SK-N-SH (cell line): ENCODE measurements around the gene SMPD4. TPM values are rescaled to one million over a fixed set of nuclear protein-coding genes. Genes with fewer than 3 reads are reported as not detected.
"Not testable (repeated sequence)": the region's sequence is repeated elsewhere in the genome, so short reads cannot be mapped to it uniquely, and the experiment has no call there.

ENCODE experiments used
- CTCF ChIA-PET: fragments of 300-600, 350-600 bp; formaldehyde crosslinking; extraction: SDS; loops from one replicate; lab custom pipeline; 2021; lab: Yijun Ruan, JAX
- POLR2A ChIA-PET: fragments of 350-600 bp; sonication (Branson Sonifier 250); formaldehyde crosslinking; extraction: SDS; loops from one replicate; lab custom pipeline; 2020; ENCODE audit warnings: antibody characterized with exemption, inconsistent platforms; lab: Yijun Ruan, JAX
- DNase-seq: peaks from one replicate; pipeline ENCODE4 v3.0.0; 2012
- H2AFZ ChIP-seq: fragments of 200-600 bp; sonication (generic); 2 replicates; pipeline ENCODE4 v1.8.1; 2016; ENCODE audit warnings: antibody characterized with exemption, mild to moderate bottlenecking, low read depth
- H3F3A ChIP-seq: fragments of 200-600 bp; sonication (generic); replicated peaks from 2 replicates; pipeline ENCODE3; 2016; ENCODE audit warnings: antibody characterized with exemption, mild to moderate bottlenecking; ENCODE audit not compliant: insufficient read depth
- H3K27ac ChIP-seq, 2 experiments: fragments of 200-500 bp in 1 of 2; fragments of 200-600 bp in 1 of 2; sonication (Bioruptor generic) in 1 of 2; sonication (generic), shearing (Covaris generic) in 1 of 2; 2 replicates each; pipeline versions ENCODE4 v1.5.1 to v1.6.1; 2014 to 2016; ENCODE audit warnings: low read depth in 2 of 2, inconsistent platforms in 1 of 2, low read length in 1 of 2, mild to moderate bottlenecking in 1 of 2, mixed read lengths in 1 of 2
- H3K27me3 ChIP-seq: fragments of 200-600 bp; sonication (generic), shearing (Covaris generic); 2 replicates; pipeline ENCODE4 v1.6.1; 2016; ENCODE audit warnings: mixed run types; ENCODE audit not compliant: insufficient read depth
- H3K36me3 ChIP-seq, 2 experiments: fragments of 200-500 bp in 1 of 2; fragments of 200-600 bp in 1 of 2; sonication (Bioruptor generic) in 1 of 2; sonication (generic) in 1 of 2; replicated peaks in 1 of 2; 2 replicates each; pipeline versions ENCODE3 to v1.5.1; 2014 to 2016; ENCODE audit warnings: low read length in 1 of 2, mild to moderate bottlenecking in 1 of 2; ENCODE audit not compliant: insufficient read depth in 2 of 2, control insufficient read depth in 1 of 2
- H3K4me1 ChIP-seq, 2 experiments: fragments of 200-500 bp in 1 of 2; fragments of 200-600 bp in 1 of 2; sonication (Bioruptor generic) in 1 of 2; sonication (generic), shearing (Covaris generic) in 1 of 2; 2 replicates each; pipeline versions ENCODE4 v1.5.1 to v1.6.1; 2014 to 2016; ENCODE audit warnings: low read depth in 1 of 2, low read length in 1 of 2, mixed run types in 1 of 2; ENCODE audit not compliant: insufficient read depth in 2 of 2, control insufficient read depth in 1 of 2
- H3K4me2 ChIP-seq: fragments of 200-600 bp; sonication (generic), shearing (Covaris generic); 2 replicates; pipeline ENCODE4 v1.6.1; 2017; ENCODE audit warnings: mixed run types
- H3K4me3 ChIP-seq, 2 experiments: fragments of 200-500 bp in 1 of 2; fragments of 200-600 bp in 1 of 2; sonication (Bioruptor generic) in 1 of 2; sonication (generic), shearing (Covaris generic) in 1 of 2; 2 replicates each; pipeline versions ENCODE4 v1.5.1 to v1.8.1; 2014 to 2016; ENCODE audit warnings: low read depth in 2 of 2, inconsistent platforms in 1 of 2, low read length in 1 of 2, mild to moderate bottlenecking in 1 of 2, mixed read lengths in 1 of 2, moderate library complexity in 1 of 2
- H3K79me2 ChIP-seq: fragments of 200-600 bp; sonication (generic); 2 replicates; pipeline ENCODE4 v1.8.1; 2017; ENCODE audit warnings: mild to moderate bottlenecking; ENCODE audit not compliant: insufficient read depth
- H3K9ac ChIP-seq: fragments of 200-600 bp; sonication (generic); 2 replicates; pipeline ENCODE4 v1.6.1; 2017; ENCODE audit warnings: mixed run types
- H3K9me2 ChIP-seq: fragments of 200-600 bp; sonication (generic); 2 replicates; pipeline ENCODE4 v1.6.1; 2017; ENCODE audit warnings: mixed run types
- H3K9me3 ChIP-seq: fragments of 200-600 bp; sonication (generic); 2 replicates; pipeline ENCODE4 v1.6.1; 2017; ENCODE audit warnings: mixed run types, mild to moderate bottlenecking, moderate library complexity
- H4K20me1 ChIP-seq: fragments of 200-600 bp; sonication (generic); 2 replicates; pipeline ENCODE4 v1.6.1; 2017; ENCODE audit warnings: mild to moderate bottlenecking, mixed run types; ENCODE audit not compliant: insufficient read depth
- SIN3A ChIP-seq: IDR thresholded peaks from 2 replicates; pipeline ENCODE4 v1.6.1; 2012; ENCODE audit warnings: low read depth, mild to moderate bottlenecking, low read length, moderate library complexity, borderline replicate concordance
- WGBS: methylation state at CpG from one replicate; pipeline ENCODE4 v1.1.6; 2017; ENCODE audit warnings: low lambda C conversion rate; 5-methylcytosine and 5-hydroxymethylcytosine counted together
- polyA plus RNA-seq, 3 experiments: library from polyadenylated mRNA; depleted of rRNA; stranded (reverse); fragments of >200 nt; gene quantifications; 2 replicates each; pipeline ENCODE4 v1.2.3, GENCODE V29; 2012

Gene SMPD4
- polyA plus RNA-seq, 1 of the 3 experiments (the other 2 are of a cell fraction), result 43.0 TPM

DNA sequence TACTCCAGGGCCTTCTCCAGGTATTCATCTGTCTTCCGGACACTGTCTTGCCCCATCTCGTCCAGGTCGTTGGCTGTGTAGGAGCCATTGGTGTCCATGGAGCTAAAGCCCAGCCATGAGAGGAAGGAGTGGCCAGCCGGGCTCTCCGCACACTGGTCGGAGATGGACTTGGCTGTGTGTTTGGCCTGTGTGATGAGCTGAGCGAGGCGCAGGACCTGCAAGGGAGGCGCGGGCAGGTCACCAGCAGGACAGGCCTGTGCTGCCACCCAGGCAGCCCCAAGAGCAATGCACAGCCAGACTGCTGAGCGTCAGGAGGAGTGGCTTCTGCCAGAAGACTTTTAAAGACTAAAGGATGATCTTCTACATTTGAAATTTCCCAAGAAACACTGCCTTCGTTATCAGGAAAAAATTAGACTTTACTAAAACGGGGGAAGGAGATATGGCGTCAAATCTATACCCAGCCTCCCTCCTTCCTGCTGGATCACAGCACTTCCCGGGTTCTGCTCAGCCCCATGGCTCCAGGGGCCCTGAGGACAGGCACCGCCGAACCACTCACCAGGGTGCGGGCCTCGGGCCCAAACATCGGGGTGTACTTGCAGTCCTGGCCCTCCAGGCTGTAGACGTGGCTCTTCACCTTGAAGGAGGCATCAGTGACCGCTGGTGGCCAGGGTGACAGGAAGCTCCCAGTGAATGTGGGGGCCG is 27.5 kb downstream of the SMPD4 start:
- H2AFZ ChIP-seq, H3K9me3 ChIP-seq, H3K79me2 ChIP-seq, H3K4me3 ChIP-seq, POLR2A ChIA-PET, H3F3A ChIP-seq, CTCF ChIA-PET, H4K20me1 ChIP-seq, DNase-seq, H3K4me2 ChIP-seq, H3K9ac ChIP-seq, H3K27ac ChIP-seq, H3K27me3 ChIP-seq, H3K9me2 ChIP-seq: not testable (repeated sequence)
- WGBS, result 87% methylated on average over 13 of the region's 23 CpGs
- Histone ChIP-seq H3K4me1 (peaks cover 0 to 21% of the 10 kb centered on the region in 2 experiments; a peak in 1 of 4 replicates), H3K36me3 (peaks cover 0 to 25% of the 10 kb centered on the region in 2 experiments)

- no peak overlapping the region for H2AFZ ChIP-seq
- no peak overlapping the region for H3K4me3 ChIP-seq
- WGBS, result 94% methylated on average over 7 of the region's 25 CpGs
- H3F3A ChIP-seq, result no peaks in the 10 kb centered on the region
- peaks cover 0 to 25% of the 10 kb centered on the region in 2 experiments for H3K36me3 ChIP-seq
- no peak for TF ChIP-seq SIN3A
- H4K20me1 ChIP-seq, result no peaks in the 10 kb centered on the region
- no peak overlapping the region; a peak in 1 of 4 replicates for H3K27ac ChIP-seq
- H3K4me2 ChIP-seq, result no peak overlapping the region
- no peaks in the 10 kb centered on the region for H3K79me2 ChIP-seq
- H3K4me1 ChIP-seq, result peaks cover 0 to 21% of the 10 kb centered on the region in 2 experiments; a peak in 1 of 4 replicates
- ChIA-PET CTCF (no interaction called here), POLR2A (no interaction called here)
- no peak overlapping the region for H3K9ac ChIP-seq
- H3K9me3 ChIP-seq, result no peaks in the 10 kb centered on the region
- H3K27me3 ChIP-seq, result no peaks in the 10 kb centered on the region
- no peaks in the 10 kb centered on the region for H3K9me2 ChIP-seq
- no peak for DNase-seq
Measured at GRCh38 chr2:130152816-130153595, 28.4 kb downstream of the SMPD4 start.

DNA sequence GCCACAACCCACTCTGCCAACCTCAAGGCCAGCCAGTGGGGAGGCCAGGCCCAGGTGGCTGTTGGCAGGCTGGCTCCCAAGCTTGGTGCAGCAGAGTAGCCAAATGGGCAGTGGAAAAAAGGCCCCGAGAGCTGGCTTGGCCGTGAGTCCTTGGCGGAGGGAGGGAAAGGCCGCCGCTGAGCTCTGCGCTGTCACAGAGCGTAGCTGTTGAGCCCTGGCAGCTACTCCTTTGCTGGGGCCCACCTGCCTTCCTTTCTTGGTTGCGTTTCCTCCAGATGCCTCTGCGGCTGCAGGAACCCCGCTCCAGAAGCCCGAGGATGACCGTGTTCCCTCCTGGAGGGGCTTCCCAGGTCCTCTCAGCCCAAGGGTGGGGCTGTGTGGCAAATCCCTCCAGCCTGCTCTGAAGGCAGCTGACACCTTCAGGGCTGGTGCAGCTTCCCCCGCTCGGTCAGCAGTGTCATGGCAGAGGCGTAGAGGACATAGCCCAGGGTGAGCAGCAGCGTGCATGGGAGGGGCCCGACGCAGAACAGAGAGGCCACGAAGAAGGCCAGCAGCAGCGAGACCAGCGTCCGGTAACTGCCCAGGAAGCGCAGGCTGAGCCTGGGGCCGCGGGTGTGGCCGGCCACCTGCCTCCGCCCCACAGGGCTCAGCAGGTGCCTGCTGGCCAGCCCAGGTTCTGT is 29.1 kb downstream of the SMPD4 start:
- H3K4me2 ChIP-seq, H3K9me2 ChIP-seq, H4K20me1 ChIP-seq, H2AFZ ChIP-seq, H3K79me2 ChIP-seq, H3K9me3 ChIP-seq, H3F3A ChIP-seq, DNase-seq, POLR2A ChIA-PET, H3K9ac ChIP-seq, H3K4me3 ChIP-seq, H3K27ac ChIP-seq, H3K27me3 ChIP-seq: not testable (repeated sequence)
- 97% methylated on average over 16 of the region's 27 CpGs for WGBS
- CTCF ChIA-PET, result interaction anchor here (0.9 kb wide), 1 partner anchor 180 kb away, joined by 3 read pairs; no protein-coding TSS in a partner anchor
- Histone ChIP-seq H3K4me1 (peaks cover 0 to 16% of the 10 kb centered on the region in 2 experiments; a peak in 1 of 4 replicates), H3K36me3 (peaks cover 0 to 25% of the 10 kb centered on the region in 2 experiments)

DNA sequence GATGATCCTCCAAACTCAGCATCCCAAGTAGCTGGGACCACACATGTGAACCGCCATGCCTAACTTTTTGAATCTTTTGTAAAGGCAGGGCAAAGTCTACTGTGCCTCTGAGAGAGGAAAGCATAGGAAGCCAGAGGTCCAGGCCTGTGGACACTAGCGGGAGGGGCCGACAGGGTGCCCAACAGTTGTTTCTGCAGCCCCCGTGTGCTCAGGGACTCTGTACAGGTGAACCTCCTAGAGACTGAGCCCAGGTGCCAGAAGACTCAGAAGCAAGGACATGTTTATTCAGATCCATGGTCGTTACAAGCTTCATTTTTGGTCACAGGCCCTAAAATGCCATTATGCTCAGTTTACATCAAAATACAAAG is 30.3 kb downstream of the SMPD4 start:
- peaks cover 0 to 25% of the 10 kb centered on the region in 2 experiments for H3K36me3 ChIP-seq
- H3K4me2 ChIP-seq, DNase-seq, H3K9ac ChIP-seq, H3K4me3 ChIP-seq, H3K27ac ChIP-seq, H3K79me2 ChIP-seq, H3K4me1 ChIP-seq, POLR2A ChIA-PET, H3K27me3 ChIP-seq, CTCF ChIA-PET, H2AFZ ChIP-seq, H3K9me2 ChIP-seq, H4K20me1 ChIP-seq, H3K9me3 ChIP-seq, H3F3A ChIP-seq: not testable (repeated sequence)
- WGBS, result 67% methylated on average over 3 of the region's 5 CpGs
